Measurements from ENCODE around the gene TMPRSS12.

GRCh38 chr12:50859621-50860310 is 17.0 kb downstream of the TMPRSS12 start:
- TF ChIP-seq CTCF (IDR thresholded peaks at IDR 0.05) (no peak), EP300 (IDR thresholded peaks at IDR 0.05) (no peak), POLR2A (IDR thresholded peaks at IDR 0.05) (no peak)
